ENCODE measurements around the gene CXCR2.
"Not testable (repeated sequence)": the region's sequence is repeated elsewhere in the genome, so short reads cannot be mapped to it uniquely, and the experiment has no call there.

CXCR2 gene

DNA sequence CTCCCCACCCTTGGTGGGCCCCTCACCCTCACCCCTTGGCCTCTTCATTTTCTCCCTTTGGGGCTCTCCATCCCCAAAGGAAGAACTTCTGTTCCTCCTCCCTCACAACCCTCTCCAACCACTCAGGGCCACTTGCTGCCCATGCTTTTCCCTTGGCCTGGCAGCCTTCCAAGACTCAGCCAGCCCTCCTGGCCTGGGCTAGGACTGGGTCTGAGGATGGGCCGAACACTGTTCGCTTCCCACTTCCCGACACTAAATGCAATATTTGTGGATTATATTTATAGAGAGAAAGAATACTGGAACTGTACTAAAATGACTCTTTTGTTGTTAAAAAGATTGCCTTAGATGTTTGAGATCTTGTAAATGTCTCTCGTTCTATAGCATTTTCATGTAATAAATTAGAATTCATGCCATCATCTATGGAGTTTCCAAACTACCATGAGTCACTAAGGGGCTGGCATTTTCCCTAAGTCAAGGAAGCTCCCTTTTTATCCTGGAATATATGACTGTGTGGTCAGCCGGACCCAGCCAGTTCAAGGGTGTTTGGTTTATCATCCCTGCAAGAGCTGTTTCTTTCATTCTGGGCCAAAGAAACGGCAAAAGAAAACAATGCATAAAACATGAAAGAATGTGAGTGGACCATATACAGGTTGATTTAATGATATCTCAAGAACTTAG, 3.8 kb downstream of the CXCR2 start:
- in situ Hi-C loops (cut with MboI; ENCODE audit: low sequenced_read_pairs) = no loop called here

DNA sequence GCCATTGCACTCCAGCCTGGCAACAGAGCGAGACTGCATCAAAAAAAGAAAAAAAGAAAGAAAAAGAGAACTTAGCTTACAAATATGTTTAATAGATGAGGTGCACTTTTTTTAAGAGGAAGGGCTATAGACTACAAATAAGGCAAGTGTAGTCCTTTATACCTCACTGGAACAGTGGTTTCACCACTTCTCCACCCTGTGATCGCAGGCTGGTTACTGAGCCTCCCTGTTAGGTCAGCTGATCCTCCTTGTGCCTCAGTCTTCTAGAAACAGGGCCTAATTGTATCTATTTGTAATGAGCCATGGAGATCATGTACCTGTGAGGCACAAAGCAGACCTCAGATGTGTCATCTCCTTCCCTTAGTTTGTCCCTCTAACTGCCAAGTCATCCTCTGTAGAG, 4.5 kb downstream of the CXCR2 start:
- in situ Hi-C loops (cut with MboI; ENCODE audit: low sequenced_read_pairs) = no loop called here

DNA sequence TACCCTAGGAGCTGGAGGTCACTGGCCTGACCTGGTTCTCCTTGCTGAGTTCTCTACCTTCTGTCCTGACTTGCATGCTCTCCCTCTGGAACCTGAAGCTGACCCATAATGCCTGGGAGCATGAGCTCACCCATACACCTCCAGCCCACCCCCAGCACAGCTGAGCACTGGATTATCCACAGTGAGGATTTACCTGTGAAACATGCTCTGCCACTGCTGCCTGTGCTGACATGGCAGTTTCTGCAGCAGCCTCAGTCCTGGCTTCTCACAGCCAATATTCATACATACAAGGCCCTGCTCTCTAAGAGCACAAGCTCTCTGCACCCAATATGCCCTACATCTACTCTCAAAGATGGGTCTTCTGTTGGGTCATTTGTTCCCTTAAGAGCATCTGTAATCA, 5.0 kb downstream of the CXCR2 start:
- in situ Hi-C loops (cut with MboI; ENCODE audit: low sequenced_read_pairs) = no loop called here

DNA sequence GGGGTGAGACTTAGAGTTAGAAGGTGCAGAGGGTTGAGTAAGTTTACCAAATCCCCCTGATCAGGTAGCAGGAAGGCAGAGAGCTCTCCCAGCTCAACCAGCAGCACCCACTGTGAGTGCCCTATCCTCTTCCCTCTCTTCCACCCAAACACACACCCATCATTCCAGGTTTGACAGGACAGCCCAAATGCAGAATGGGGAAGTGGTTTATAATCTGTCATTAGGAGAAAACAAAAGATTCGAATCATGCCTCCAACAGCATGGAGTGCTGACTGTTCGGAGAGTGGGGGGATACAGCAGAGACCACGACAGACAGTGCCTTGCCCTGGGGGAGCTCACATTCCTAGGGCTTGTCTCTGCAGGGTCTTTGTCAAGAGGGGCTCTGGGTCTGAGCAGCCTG, 11.7 kb downstream of the CXCR2 start:
- in situ Hi-C loops (cut with MboI; ENCODE audit: low sequenced_read_pairs) = no loop called here

DNA sequence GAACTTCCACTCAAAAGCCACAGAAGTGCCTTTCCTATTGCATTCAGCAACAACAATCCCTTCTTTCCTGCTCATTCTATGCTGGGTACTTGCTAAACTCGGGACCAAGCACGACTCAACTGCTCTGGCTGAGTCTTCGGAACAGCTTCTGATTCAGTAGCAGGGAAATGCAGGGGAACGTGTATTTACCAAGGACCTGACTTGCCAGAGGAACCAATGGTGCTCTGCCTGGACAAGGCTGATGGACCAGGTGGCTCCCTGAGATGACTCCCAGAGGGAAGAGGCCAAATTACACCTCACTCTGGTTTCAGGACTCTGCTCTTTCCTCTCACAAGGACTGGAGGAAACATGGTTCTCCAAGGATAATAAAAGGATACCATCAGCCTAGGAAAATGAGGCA, 12.2 kb downstream of the CXCR2 start:
- in situ Hi-C loops (cut with MboI; ENCODE audit: low sequenced_read_pairs) = no loop called here

DNA sequence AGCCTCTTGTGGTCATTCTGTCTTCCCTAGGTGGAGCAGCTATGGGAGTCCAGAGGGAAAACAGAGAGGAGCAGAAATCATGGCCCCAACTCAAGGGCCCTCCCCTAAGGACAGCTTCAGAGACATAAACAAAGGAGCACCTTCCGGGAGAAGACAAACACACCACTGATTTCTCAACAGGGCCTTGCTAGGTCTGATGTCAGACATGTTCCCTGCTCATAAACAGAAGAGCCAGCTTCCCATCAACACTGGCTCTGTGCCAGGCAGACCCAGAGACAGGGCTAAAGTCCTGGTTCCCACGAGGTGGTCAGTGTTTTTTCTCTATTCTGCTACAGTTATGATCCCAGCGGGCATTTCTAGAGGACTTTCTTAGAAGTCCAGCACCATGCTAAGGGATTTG, 19.3 kb downstream of the CXCR2 start:
- in situ Hi-C loops (cut with MboI; ENCODE audit: low sequenced_read_pairs) = no loop called here

DNA sequence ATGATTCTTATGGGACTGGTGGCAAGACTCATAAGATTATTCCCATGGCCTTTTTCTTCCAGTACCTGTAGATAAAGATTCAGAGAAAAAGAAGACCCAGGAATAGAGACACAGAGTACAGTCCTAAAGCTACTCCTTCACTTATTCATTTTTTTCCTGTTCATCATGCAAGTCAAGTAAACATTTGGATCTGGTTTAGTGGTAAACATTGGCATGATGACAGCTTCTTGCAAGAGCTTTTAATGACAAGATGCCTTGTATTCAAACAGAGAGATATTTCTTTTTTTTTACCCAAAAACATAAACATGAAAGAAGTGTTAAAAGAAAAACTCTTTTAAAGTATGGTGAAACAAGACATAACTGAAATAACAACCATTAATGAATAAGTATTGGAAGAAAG, 20.2 kb downstream of the CXCR2 start:
- in situ Hi-C loops (cut with MboI; ENCODE audit: low sequenced_read_pairs) = no loop called here

DNA sequence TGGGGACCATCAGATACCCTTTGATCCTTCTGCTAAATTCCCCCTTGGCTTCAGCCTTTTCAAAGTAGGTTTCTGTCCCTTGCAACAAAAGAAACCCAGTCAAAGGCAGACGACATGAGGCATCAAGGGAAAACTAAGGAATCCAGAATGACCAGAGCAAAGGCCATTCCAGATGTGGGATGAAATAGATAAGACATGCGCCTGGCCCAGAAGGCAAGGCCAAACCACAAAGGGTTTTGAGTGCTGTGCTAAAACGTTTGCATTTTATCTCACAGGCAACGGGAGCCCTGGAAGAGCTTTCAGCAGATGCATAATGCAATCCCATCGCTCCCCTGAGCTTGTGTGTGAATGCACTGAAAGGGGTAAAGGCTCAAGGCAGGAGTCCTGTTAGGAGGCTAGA, 23.3 kb downstream of the CXCR2 start:
- in situ Hi-C loops (cut with MboI; ENCODE audit: low sequenced_read_pairs) = no loop called here

DNA sequence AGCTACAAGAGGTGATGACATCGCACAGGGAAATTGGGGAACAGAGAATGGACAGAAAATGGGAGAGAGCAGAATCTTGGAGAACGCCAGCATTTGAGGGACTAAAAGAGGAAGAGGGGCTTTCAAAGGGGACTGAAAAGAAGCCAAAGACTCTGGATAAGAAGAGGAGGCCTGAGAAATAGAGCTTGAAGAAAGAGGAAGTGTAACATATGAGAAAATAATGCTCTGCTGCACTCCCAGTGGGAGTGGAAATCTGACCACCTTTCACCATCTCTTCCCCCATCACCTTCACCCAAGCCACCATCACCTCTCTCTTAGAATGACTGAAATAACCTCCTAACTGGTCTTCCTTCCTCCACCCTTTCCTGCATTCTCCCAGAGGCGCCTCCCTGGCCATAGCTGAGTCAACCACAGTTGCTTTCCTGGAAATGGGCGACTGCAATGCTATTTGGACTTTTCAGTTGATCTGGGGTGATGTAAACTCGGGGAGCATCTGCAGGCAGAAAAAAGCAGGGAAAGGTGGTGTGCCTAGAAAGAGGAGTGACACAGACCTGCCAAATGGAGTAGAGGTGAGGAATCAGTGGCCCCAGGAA, 24.1 kb downstream of the CXCR2 start:
- in situ Hi-C loops (cut with MboI; ENCODE audit: low sequenced_read_pairs) = no loop called here

DNA sequence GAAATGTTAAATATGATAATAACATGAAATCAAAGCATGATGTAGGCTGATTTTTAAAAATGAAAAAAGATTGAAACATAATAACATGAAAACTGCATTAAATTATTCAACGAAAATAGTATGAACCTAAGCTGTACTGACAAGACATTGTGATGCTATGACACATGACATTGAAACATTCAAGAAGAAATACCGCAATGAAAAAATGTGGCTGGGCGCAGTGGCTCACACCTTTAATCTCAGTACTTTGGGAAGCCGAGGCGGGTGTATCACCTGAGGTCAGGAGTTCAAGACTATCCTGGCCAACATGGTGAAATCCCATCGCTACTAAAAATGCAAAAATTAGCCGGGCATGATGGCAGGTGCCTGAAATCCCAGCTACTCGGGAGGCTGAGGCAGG, 26.3 kb downstream of the CXCR2 start:
- in situ Hi-C loops (cut with MboI; ENCODE audit: low sequenced_read_pairs) = no loop called here

DNA sequence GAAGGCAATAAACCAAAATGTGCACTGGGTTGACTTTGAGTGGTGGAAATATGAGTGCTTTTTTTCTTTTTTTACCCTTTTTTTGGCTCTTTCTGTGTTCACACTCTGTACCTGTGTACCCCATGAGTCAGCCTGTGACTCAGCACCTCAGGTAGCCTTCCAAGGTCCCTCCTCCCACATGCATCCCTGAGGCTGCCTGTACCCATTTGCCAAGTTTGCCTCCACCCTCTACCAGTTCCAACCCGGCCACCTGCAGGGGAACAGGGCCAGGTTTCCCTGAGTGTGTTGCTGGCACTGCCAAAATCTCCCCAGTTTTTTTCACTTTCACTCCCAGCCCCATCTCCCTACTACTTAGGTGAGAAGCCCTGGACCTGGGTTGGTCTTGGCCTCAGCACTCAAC, 26.9 kb downstream of the CXCR2 start:
- in situ Hi-C loops (cut with MboI; ENCODE audit: low sequenced_read_pairs) = no loop called here

DNA sequence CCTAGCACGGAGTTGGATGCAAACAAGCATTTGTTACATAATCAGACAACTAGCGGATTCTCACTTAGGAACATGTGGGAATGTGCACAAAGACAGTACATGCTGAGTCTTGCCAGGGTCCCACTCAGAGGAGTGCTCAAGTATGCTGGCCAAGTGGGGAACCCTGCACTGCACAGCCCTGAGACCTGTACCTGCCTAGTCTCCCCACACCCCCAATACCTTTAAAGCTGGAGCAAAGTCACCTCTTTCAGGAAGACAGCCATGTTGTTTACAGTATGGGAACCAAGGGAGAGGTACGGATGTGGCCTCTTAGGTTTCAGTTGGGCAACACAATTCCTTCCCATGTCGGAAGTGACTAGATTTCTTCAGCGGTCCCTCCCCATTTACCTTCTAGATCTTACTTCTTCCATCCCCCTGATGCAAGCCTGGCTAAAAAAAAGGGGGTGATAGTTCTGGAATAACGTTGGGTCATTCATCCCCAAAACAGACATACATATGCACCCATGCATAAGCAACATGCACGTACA, 30.2 kb downstream of the CXCR2 start:
- in situ Hi-C loops (cut with MboI; ENCODE audit: low sequenced_read_pairs) = no loop called here

DNA sequence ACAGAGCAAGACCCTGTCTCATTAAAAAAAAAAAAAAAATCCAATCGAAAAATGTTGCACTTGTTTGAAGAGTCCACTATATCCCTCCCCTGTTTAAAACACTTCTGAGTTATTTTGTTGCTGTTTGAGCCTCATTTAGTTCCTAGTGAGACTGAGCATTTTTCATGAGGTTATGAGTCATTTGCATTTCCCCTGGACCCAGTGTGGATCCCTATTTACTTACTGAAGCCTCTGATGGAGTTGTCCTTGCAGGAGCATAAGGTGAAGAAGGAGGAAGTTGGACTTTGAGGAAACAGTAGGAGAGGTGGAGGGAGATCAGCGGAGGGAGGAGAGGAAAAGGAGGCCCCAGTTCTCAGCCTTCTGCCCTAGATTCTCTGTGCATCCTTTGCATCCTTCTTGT, 35.8 kb downstream of the CXCR2 start:
- in situ Hi-C loops (cut with MboI; ENCODE audit: low sequenced_read_pairs) = no loop called here

DNA sequence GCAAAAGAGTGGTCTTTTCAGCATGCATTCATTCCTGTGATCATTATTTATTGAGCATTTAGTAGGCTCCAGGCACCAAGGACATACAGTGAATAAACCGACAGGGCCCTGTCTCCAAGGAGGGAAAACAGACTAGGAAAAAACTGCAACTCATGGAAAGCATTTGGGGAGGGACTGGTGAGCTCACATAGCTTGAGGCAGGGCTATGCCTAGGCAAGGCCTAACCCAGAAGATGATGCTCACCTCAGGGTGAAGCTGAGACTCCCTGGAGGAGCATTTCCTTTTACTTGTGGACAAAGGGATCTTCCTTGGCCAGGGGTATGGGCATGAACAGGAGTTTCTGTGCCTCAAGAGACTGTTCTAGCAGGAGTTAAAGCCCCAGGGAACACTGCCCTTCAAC, 37.0 kb downstream of the CXCR2 start:
- in situ Hi-C loops (cut with MboI; ENCODE audit: low sequenced_read_pairs) = no loop called here

DNA sequence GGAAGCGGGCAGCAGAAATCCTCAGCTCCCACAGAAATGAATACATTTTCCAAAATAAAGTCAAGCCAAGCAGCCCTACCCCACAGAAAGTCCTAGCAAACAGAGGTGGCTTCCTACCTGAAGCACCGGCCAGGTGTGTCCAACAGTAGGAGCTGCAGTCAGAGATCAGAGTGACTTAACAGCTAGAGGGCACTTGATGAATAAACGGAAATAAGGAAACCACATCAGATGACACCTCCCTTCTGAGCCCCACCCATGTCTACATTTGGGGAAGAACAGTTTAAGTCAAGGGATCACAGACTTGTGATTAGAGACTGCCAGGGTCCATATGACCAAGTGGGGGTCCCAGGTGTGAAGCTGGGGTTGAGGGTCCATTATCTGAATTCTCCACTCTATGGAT, 41.0 kb downstream of the CXCR2 start, which contains the start of gene CXCR1:
TSS of gene CXCR1 (minus strand) at position 172 of the 400 bp plus-strand sequence. CDS start 1,751 bp downstream, outside the sequence.
- in situ Hi-C loops (cut with MboI; ENCODE audit: low sequenced_read_pairs) = no loop called here

DNA sequence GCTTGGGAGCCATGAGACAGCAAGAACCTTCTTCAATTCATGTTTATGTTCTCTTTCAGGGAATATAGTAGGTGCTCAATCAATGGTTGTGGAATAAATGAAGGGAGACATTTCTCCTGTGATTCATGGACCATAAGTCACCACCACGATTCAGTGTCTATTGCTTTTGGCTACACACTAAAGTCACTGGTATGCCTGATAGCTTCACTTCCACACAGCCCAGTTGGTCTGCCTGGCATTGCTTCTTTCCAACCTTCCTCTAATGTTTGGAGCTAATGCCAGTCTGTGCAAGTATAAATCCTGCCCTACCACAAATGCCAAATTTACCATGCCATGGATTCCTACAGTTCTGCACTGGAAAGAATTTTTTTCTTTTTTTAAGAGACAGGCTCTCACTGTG, 42.2 kb downstream of the CXCR2 start:
- in situ Hi-C loops (cut with MboI; ENCODE audit: low sequenced_read_pairs) = no loop called here

DNA sequence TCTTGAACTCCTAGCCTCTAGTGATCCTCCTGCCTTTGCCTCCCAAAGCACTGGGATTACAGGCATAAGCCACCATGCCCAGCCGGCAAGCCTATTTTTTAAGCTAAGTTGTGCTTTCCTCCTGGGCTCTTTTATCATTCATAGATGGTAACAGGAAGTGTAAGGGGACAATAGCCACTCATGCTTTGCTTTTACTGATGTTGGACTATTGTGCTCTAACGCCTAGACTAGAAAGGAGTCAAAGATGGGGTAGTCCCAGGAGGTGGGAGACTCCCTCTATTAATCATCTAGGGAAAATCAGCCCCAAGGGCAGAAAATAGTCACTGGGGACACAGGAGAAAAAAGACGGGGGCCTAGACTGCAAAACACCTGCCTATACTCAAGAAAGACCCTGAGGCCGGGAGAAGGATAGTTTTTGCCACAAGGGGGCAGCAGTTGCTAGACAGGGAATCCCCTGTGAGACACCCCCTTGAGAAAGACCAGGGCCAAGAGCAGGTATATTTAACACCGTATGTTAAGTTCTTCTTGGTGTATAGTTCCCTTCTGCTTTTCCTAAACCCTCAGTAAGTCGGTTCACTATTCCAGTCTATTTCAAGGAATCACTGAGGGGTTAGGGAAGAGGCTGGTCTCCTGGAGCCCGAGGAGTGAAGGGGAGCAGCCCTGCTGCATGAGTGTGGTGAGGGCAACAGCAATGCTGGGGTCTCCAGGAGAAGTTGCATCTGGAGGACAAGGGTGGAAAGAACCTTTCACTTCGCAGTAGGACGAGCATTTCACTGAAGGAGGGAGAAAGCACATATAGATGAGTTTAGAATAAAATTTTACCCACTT, 43.0 kb downstream of the CXCR2 start:
- in situ Hi-C loops (cut with MboI; ENCODE audit: low sequenced_read_pairs) = no loop called here

DNA sequence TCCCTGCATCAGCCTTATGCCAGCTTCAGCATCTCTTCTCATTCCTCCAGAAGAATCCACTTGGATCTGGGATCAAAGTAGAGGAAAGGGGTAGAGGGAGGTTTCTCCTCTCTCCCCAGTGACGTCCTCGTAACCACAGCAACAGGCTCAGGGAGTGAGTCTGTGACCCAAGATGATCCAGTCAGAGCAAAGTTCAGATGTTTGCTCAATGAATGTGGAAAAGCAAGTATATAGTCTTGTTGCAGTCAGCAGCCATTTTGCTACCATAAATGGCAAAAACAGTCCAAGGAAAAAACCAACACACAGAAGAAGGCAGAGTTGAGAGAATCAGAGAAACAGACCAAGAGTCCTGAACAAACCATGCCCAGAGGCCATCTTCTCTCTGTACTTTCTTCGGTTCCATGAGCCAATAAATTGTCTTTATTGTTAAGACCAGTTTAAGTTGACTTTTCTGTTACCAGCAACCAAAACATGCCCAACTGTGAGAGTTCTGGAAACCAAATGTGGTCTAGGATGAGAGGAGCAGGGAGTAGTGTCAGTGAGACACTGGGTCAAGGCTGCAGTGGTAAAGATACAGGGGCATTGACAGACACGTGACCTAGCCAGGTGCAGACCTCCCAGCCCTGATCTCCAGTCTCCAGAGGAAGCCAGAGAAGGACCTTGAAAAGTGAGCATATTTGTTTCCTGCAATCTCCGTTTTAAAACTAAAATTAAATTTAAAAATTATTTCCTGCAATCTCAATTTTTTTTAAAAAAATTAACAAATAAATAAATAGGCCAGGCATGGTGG, 44.1 kb downstream of the CXCR2 start:
- in situ Hi-C loops (cut with MboI; ENCODE audit: low sequenced_read_pairs) = no loop called here

DNA sequence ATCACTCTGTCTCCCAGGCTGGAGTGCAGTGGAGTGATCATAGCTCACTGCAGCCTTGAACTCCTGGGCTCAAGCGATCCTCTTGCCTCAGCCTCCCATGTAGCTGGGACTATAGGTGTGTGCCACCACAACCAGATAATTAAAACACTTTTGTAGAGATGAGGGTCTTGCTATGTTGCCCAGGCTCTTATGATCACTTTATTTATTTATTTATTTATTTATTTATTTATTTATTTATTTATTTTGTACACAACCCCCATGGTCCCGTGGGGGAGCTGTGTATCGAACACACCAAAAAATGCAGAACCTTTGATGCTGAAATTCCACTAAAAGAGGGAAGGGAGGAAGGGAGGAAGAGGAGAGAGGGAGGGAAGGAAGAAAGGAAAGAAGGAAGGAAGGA, 45.9 kb downstream of the CXCR2 start:
- in situ Hi-C loops (cut with MboI; ENCODE audit: low sequenced_read_pairs) = not testable (repeated sequence)

DNA sequence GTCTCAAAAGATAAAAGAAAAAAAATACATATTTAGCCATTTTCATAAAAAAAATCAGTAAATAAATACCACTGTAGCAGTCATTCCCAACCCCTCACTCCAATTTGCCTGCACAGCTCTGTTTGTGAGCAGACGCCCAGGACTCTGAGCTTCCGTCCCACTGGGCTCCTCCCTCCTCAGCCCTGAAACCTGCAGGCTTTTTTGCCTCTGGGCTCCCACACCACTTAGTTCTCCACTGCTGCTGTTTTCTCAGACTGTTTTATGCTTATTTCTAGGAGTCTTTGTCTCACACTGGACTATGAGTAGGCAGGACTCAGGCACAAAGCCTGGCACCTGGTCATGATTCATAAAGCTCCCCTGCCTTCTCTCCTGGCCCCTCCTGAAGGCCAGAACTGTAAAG, 47.0 kb downstream of the CXCR2 start:
- in situ Hi-C loops (cut with MboI; ENCODE audit: low sequenced_read_pairs) = no loop called here

DNA sequence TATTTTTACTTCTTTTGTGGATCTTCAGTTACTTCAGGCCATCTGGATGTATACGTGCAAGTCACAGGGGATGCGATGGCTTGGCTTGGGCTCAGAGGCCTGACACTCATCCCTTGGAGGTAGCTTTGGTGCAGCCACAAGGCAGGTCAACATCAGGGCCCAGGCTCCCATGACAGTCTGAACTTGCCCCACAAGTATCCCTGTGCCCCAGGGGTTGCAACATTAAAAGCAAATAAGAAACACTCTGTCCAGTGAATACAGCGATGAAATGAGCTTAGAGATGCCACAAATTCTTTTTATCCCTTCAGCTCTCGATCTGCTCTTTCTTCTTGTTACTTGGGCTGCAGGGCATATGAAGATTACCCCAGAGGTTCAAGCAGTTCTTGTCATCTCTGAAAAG, 54.0 kb downstream of the CXCR2 start:
- in situ Hi-C loops (cut with MboI; ENCODE audit: low sequenced_read_pairs) = loop anchor here (10.0 kb wide), 1 partner anchor 85 kb away; the partner anchor contains the start of gene GPBAR1

All from HL-60/S4 treated with retinoic acid at 250 ng/mL for 4 days and 3 days (cell line).